Measurements from ENCODE around the gene CASP8AP2.
"Not testable (repeated sequence)": the region's sequence is repeated elsewhere in the genome, so short reads cannot be mapped to it uniquely, and the experiment has no call there.

The CASP8AP2 gene
- total RNA-seq: 104 to 164 (median 153) reads per million in 4 donors

DNA sequence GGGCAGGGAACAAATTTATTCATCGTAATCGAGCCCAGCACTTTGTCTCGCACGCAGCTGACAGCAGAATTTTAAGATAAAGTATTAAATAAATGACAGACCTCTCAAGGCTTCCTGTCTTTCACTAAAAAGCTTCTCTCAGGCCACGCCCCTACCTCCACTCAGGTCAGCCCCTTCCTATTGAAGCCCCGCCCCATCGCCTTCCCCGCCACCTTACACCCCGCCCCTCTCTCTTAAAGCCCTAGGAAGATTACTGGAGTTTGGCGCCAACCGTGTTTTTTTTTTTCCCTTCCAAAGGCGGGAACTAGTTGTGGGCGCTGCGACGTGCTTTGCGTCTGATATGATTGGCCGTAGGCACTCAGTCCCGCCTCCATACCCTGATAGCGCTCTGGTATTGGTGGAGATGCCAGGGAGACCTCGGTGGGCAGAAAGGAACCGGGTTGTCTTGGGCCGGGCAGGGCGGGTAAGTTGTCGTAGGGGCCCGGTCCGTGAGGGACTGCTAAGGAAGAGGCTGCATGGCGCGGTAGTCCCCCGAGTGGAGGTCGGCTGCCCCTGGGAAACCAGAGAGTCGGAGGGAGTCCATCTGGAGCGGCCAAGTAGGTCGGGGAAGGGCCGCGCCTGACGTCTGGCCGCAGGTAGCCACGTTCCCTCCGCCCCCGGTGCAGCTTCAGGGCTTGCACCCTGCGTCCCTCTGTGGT, at the start of gene CASP8AP2:
Gene CASP8AP2, plus strand, starts transcription at position 409 of the 698 bp plus-strand sequence.
- DNase-seq: peak; percentile 86 to 99 (median 95)

DNA sequence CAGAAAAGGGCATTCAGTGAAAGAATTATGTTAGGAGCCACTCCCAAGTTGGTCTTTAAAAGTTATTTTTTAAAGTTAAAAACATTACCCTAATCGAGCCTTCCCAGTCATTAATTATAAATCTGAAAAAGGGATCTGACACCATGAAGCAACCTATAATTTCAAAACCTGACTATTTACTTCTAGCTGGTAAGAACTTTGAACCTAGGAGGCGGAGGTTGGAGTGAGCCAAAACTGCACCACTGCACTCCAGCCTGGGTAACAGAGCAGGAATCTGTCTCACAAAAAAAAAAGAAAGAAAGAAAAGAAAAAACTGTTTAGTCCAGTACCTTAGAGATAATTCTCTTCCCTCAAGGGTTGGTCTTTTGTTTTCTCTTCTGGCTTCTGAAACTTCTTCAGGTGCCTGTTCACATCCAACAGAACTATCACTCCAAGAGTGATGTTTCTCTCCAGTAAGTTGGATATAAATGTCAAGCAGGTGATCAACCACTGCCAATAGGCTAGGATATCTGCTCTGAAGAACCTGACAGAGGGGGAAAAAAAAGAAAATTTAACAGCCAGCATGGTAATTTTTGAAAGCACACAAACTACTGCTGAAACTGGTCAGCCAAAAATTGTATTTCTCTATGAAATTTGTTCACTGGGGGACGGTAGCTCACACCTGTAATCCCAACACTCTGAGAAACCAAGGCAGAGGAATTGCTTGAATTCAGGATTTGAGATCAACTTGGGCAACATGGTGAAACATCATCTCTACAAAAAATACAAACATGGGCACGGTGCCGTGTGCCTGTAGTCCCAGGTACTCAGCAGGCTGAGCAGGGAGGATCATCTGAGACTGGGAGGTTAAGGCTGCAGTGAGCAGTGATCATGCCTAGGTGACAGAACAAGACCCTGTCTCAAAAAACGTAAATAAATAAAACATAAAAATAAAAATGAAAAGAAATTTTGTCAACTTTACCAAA, 48.3 kb upstream of the CASP8AP2 start:
- DNase-seq: no peak

DNA sequence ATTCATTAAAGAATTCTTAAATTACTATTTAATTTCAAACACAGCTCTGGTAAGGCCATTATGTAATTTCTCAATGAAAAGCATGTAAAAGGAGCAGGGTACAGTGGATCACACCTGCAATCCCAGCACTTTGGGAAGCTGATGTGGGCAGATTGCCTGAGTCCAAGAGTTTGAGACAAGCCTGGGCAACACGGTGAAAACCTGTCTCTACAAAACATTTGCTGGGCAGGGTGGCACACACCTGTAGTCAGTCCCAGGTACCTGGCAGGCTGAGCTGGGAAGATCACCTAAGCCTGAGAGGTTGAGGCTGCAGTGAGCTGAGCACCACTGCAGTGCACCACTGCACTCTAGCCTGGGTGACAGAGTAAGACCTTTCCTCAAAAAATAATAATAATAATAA, 47.5 kb upstream of the CASP8AP2 start:
- DNase-seq: no peak

DNA sequence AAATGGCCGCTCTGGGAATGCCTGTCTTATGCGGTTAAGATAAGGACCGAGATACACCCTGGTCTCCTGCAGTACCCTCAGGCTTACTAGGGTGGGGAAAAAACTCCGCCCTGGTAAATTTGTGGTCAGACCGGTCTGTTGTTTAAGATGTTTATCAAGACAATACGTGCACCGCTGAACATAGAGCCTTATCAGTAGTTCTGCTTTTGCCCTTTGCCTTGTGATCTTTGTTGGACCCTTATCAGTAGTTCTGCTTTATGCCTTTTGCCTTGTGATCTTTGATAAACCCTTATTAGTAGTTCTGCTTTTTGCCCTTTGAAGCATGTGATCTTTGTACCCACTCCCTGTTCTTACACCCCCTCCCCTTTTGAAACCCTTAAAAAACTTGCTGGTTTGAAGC, 46.4 kb upstream of the CASP8AP2 start:
- DNase-seq: not testable (repeated sequence)

DNA sequence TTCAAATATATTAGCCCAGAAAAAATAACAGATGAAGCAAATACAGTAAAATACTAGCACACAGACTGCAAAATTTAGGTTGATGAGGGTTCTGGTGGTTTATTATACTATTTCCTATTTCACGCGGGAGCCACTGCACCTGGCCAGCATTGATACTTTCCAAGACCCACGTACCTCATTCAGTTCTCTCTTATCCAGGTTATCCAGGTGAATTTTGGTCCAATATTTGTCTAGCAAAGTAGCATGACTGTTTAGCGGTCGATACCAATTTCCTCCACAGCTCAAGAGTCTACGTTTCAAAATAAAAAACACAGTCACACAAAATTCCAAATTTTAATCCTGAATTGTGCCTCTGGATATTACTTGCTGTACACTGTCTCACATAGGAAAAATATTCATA, 44.8 kb upstream of the CASP8AP2 start:
- DNase-seq: no peak

DNA sequence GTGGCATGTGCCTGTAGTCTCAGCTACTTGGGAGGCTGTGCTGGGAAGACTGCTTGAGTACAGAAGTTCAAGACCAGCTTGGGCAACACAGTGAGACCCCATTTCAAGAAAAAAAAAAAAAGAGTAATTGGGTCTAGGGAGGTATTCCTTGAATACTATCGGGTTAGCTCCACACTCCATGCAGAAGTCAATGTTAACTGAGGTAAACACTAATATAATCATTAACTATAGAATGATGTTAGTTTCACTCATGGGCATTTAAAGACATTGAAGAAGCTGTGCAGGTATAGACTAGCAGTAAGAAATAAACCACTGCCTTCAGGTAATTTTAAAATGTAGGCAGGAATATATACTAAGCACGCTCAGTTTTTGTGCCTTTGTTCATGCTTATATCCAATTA, 42.7 kb upstream of the CASP8AP2 start:
- no peak for DNase-seq

DNA sequence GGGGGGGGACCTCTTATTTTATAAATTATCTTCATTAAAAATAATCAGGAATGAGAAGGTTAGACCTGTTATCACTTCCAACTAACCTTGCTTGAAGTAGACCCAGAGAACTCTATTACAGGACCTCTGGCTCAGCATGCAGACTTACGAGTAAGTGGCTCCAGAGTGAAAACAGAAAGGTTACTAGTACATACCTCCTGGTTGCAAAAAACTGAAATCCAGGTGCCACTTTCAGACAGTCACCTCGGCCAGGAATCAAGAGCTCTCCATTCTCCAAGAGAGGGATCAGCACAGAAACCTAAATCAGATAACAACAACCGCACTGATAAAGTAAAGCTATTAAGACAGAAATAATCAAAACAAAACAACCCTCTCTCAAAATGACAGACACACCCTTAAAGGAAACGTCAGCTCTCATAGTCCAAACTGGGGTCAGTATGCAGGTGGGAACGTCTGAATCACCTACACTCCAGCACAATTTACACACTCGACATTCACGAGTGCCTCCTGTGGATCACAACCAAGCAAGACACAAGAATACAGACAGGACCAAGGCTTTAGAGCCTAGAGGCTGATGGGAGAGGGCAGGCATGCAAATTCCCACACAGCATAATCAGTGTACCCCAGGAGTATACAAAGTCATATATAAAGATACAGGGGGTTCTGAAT, 41.9 kb upstream of the CASP8AP2 start:
- DNase-seq: no peak

DNA sequence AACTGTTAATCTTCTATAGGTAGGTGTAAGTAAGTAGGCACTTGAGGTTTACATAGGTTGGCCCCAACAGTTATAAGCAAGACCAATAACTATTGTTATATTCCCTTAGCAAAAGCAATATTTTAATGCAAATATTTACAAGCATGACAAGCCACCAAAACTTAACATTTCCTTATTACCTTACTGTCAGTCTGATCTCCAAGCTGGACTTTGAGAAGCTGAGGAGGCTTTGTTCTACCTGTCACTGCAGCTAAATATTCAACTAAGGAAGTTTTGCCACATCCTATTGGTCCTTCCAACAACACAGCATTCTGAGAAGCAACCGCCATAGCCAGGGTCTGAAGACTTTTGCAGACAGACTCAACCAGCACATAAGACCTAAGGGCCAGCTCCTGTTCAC, 39.7 kb upstream of the CASP8AP2 start:
- no peak for DNase-seq

DNA sequence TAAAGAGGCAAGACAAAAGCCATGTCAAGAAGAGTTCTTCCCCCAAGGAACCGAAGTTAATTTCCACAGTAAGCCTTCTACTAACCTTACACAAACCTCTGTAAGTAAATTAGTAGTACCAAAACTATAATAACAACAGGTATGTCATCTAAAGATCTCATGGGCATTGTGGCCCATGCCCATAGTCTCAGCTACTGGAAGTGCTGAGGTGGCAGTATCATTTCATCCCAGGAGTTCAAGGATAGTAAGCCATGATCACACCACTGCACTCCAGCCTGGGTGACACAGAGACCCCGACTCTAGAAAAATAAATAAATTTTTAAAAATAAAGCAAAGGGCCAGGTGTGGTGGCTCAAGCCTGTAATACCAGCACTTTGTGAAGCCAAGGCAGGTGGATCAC, 39.3 kb upstream of the CASP8AP2 start:
- DNase-seq: no peak

DNA sequence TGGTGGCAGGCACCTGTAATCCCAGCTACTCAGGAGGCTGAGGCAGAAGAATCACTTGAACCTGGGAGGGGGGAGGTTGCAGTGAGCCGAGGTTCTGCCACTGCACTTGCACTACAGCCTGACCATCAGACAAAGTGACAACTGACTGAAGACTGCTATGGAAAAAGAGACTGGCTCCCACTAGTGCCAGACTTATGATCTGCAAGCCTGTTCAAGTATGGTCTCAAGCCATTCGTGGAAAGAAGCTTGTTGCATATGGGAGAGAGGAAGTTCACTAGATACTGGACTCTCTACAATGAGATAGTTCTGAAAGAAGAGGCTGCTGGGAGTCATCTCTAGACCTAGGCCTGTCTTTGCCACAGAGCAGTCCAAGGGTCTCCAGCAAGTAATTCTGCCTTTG, 36.8 kb upstream of the CASP8AP2 start:
- DNase-seq: peak in 1 of 5 donors; percentile 44

DNA sequence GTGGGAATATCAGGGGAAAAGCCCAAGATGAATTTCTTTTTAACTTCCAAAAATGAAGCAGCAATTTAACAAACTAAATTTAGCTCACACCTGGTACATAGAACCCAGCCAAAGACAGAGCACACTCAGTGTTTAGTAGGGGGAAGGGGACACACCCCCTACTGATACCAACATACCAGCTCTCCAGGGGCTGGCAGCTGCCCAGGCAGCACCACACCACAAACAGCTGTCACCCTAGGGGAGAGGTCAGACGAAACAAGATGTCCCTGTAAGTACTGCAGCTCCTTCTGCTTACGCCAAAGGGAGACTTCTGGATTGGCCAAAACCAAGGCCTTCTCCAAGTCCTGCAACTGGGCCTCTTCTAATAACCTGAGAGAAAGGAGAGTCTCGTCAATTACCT, 36.1 kb upstream of the CASP8AP2 start:
- no peak for DNase-seq

DNA sequence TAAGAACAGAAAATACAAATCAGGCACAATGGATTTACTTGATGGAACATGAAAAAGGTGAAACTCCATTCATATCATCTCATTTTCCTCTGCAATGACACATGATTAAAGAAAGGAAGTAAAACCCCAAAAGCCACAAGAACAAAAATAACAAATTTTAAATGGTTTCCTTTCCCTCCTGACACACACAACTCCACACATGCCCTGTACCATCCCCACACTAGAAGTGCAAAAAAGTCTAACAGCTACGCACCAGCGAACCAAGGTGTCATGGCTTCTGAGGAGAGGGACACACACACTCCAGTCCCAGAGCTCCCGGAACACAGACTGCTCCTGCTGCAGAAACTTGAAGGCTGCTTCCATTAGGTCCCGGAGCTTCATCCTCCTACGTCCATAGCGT, 35.4 kb upstream of the CASP8AP2 start:
- peak in 1 of 5 donors; percentile 44 for DNase-seq

DNA sequence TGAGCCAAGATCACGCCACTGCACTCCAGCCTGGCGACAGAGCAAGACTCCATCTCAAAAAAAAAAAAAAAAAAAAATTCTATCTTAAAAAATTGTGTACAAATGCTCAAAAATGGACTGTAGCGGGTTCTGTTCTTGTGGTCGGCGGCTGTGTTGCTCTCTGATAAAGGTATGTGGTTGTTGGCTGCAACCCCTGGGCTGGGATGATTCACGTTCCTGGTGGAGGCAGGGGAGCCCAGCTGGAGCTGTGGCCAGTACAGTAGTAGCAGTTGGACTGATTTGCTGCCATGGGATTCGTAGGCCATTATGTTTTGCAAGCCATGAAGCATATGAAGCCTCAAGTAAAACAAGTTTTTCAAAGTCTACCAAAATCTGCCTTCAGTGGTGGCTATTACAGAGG, 32.4 kb upstream of the CASP8AP2 start:
- no peak for DNase-seq

DNA sequence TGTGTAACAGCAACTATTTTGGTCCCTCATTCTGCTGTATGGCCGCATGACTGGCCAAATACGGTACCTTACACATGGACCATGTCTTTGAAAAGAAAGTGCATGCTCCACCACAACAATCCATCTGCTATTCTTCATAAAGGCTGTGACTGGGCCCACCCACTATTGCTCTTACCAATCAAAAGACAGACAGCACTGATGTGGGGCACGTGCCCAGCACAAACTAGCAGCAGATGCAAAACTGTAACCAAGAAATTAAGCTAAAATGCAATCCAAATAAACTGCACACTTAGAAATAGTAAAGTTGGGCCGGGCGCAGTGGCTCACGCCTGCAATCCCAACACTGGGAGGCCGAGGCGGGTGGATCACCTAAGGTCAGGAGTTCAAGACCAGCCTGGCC, 30.6 kb upstream of the CASP8AP2 start:
- DNase-seq: no peak

DNA sequence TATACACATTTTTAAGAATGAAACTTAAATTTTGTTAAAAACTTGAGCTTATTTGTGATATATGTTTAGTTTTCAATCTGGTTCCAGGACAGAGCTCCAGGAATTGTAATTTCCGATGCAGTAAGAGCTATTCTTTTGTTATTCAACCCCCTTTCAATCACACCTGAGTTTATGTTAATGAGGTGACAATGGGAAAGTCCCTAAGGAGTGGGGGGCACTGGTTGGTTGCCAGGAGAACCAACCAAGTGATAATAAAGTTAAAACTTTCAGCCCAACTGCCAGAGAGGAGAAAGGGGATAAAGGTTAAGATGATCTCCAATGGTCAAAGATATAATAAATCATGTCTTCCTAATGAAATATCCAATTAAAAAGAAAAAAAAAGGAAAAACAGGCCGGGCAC, 29.9 kb upstream of the CASP8AP2 start:
- no peak for DNase-seq

DNA sequence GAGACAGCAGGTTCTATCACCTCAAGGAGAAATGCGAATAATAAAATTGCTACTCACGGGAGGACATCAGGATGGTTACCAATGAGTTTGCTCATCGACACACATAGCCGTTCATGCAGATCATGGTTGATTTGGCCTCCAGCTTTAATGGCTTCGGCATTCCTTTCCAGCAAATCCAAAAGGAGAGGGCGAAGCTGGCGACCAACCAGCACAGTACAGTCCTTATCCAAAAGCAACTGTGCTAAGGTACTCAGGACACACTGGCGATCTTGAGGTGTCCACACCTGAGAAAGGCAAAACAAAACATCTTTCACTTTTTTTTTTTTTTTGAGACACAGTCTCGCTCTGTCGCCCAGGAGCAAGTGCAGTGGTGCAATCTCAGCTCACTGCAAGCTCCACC, 26.4 kb upstream of the CASP8AP2 start:
- DNase-seq: no peak

DNA sequence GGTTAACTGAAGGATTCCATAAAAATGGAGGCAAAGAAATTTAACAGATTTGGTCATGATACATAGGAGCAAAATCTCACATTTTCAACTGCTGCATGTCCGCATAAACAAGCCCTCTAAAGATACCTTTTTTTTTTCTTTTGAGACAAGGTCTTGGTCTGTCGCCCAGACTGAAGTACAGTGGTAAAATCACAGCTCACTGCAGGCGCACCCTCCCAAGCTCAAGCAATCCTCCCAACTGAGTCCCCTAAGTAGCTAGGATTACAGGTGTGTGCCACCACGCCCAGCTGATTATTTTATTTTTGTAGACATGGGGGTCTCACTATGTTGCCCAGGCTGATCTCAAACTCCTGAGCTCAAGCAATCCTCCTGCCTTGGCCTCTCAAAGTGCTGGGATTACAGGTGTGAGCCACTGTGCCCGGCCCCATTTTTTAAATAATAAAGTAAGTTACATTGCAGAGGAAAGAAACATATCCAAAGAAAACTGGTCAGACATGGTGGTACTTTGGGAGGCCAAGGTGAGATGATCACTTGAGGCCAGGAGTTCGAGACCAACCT, 23.8 kb upstream of the CASP8AP2 start:
- DNase-seq: no peak

DNA sequence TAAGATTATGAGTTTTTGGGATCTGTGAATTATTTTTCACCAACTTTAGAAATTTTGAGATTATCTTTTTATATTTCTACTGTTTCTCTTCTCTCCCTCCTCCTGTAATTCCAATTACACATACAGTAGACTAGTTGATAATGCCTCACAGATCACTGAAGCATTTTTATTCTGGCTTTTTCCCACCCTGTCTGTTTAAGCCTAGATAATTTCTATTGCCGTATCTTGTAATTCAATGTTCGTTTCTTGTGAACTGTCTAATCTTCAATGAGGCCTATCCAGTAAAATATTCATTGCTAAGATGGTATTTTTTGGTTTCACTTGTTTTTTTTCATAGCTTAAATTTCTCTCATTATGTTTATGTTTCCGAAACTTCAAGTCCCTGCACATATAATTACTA, 22.1 kb upstream of the CASP8AP2 start:
- DNase-seq: no peak

DNA sequence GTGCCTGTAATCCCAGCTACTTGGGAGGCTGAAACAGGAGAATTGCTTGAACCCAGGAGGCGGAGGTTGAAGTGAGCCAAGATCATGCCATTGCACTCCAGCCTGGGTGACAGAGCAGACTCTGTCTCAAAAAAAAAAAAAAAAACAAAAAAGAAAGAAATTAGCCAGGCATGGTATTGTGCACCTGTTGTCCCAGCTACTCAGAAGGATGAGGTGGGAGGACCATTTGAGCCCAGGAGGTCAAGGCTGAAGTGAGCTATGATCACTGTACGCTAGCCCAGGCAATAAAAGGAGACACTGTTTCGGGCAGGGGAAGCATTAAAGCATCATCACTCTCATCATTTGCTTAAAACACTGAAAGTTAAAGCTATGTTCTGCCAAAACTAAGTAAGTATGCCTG, 16.3 kb upstream of the CASP8AP2 start:
- not testable (repeated sequence) for DNase-seq

DNA sequence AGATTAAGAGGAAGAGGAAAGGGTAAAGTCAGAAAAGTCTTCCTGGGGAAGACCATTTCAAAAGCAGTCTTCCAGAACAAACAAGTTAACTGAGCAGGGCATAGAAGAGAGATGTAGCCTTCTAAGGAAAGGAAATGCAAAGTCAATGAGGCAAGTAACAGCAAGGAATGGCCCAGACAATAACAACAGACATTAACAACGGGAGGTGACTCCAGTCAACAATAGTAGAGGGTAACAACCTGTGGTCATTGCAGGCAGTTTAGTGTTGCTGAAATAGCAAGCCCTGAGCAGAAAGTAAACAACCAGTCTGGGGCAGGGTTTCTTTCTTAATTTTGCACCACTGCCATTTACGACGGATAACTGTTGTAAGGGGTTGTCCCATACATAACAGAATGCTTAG, 12.2 kb upstream of the CASP8AP2 start:
- no peak for DNase-seq

DNA sequence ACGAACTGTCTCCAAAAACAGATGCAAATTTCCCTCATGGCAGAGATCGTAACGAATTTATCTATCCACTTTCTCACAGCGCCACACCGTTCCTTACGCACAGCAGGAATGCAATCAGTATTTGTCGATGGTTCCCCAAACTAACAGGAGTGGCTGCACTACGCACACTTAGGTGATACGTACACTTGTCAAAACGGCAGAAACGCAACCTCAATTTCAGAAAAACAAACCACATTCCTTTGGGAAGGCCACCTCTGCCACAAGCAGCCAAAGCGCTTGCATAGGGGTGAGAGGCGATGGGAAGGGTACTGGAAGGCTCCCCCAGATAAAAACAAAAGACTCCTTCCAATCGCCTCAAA, 10.7 kb upstream of the CASP8AP2 start:
- DNase-seq: peak in 1 of 5 donors; percentile 24

DNA sequence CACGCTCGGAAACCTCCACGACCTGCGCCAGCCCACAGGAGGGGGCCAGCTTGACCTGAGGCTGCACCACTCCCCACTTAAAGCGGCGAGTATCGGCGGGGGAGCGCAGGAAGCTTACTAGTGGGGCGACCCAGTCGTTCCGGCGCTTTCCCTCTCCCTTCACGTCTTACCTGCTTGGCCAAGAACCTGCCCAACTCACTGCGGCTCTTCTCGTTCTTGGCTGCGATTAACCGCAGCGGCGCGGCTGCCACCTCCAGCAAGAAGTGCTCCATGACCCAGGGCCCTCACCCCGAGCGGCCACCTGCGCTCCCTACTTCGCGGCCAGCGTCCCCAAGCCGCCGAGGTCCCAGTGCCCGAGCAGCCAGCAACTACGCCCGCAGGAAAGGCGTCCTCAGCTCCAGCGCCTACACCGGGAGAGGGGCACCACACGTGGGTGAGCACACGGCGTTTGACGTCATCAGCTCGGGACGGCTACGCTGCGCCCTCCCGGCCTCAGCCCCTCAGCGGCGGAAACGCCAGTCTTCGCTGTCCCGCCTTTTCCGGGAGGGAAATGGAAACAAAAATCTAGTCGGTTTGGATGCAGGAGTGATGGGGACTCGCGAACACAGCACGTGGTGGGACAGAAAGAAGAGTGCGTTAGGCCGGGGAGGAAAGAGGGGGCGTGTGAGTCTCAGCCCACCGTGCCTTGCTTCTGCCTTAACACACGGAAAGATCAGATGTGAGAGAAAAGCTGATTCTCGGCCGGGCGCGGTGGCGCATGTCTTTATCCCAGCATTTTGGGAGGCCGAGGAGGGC, 10.1 kb upstream of the CASP8AP2 start, which contains the start of gene MDN1:
Gene MDN1, minus strand, starts transcription at position 459 of the 795 bp plus-strand sequence. Its CDS starts 187 bp downstream, at position 272.
- DNase-seq: peak; percentile 74 to 94 (median 85)
